Measurements from ENCODE around the gene AHCYL2.
"Not testable (repeated sequence)": the region's sequence is repeated elsewhere in the genome, so short reads cannot be mapped to it uniquely, and the experiment has no call there.

Gene AHCYL2

DNA sequence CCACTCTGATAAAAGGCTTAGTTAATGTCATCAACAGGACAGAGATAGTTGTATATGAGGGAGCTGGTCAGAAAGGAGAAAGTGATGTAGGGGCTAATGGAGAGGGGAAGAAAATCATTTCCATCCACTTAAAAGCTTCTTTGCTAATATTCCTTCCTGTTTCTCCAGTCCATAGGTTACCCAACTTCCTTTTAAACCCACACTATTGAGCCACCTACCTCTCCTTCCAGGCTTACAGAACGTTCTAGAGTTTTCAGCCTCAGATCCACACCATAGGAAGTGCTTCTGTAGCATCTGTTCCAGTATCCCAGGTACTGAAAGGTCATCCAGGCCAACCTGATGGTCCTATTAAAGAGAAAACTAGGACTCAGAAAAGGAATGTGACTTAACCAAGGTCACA, 237.6 kb downstream of the AHCYL2 start:
- DNase-seq: no peak

DNA sequence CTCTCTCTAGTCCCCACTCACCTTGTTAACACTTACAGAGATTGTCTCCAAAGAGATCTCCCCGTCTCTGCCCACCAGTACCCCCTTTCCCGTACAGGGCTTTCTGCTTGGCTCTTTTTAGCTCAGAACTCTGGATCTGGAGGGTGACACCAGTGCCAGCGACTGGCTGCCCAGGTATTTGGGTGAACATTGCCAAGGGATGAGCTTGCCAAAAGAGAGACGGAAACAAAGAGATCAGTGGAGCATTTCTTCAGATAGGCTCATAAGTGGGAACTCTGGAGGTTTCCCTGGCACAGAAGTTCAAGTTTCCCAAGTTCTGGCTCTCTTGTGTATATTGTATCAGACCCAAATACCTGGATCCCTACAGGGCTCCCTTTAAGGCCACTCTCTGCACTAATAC, 239.4 kb downstream of the AHCYL2 start:
- DNase-seq: no peak

DNA sequence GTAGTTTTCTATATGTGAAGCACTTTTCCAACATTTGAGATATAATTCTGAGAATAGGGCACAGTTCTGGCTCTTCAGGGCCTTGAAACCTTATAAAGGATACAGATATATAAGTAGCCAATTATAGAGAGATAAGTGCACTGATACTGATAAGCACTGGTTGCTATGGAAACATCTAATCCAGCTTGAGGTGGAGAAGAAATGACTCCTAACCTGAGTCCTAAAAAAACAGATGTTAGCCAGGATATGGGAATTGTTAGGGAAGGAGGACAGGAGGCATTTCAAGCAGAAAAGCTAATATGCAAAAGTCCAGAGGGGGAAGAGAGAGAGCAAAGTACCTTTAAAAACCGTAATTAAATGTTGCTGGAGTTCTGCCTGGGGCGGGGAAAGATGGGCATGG, 240.2 kb downstream of the AHCYL2 start:
- DNase-seq: no peak

DNA sequence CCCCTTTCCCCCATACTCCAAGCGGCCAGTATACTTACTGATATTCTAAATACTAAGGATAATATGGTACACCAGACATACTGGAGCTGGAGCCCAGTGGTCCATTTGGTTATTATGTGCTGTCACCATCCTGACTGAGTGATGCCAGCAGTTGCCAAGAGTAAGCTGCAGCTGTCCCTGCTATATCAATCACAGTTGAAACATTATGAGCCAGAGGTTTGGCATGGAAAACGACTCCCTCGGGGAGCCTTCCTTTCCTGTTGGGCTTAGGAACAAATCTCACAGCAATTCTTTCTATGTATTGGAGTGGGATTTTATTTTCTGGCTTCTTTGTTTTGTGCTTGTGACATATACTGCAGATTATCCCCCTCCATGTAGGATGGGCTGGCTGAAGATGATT, 242.0 kb downstream of the AHCYL2 start:
- no peak for DNase-seq

DNA sequence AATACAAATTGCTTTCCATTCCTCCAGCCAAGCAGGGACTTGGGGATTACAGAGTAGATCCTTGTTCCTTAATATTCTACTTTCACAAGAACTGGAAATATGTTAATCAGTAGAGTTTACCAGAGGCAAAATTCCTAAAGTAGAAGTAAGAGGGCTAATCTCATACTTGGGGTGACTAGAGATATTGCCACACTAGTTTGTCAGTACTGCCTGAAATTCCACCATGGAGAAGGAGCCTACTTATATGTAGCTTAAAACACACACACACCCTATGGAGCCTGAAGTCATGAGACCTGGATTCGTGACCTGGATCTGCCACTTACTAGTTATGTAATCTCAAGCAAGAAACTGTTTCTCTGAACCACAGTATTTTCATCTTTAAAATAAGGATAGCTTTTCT, 243.3 kb downstream of the AHCYL2 start:
- DNase-seq: no peak

DNA sequence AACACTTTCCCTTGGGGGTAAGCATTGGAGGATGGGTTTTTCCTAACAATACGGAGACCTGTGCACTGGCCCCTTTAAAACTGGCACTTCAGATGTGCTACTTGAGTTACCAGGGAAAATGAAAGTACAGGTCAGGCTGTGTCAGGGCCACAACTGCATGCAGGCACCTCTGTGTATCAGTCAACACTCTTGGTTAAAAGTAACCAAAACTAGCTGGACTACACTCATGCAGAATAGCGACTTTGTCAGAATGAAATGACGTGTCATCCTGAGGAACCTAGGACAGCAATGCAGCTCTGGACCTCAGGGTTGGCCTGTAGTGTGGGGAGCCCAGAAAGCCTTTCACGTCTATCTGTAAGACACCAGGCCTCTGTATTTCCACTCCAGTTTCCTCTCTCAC, 243.7 kb downstream of the AHCYL2 start:
- no peak for DNase-seq

GRCh38 chr7:129469930-129470329, 245.1 kb downstream of the AHCYL2 start:
- DNase-seq: no peak

DNA sequence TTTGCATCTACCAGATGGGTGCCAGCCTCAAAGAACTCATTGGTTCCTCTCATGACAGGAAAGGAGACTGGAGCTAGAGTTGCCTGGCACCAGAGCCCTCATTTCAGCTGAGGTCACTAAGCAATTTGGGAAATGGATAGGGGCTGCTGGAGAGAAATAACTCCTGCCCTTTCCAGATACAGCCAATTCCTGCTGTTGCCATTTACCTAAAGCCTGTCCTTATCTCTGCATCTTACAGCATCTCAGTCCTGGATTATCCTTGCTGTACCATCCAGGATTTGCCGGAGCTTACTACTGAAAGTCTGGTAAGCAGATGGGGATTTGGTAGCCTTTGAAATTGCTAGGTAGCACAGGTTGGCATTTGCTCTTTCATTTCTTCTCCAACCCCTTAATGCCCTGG, 245.6 kb downstream of the AHCYL2 start:
- no peak for DNase-seq

DNA sequence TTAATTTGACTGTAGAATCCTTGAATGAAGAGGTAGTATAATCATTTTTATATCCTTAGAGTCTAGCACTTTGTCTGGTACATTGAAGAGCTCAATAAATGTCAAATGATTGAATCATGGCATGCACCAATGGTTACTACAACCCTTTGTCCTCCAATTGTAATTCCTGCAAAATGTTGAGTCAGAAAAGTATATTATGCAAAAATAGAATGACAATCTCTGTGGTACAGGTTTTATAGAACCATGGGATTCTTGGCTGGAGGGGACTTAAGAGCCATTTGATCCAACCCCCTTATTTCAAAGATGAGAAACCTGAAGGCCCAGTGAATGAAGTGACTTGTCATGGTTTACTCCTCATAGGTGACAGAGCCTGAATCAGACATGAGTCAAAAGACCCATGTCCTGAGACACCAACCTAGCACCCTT, 246.6 kb downstream of the AHCYL2 start:
- no peak for DNase-seq

DNA sequence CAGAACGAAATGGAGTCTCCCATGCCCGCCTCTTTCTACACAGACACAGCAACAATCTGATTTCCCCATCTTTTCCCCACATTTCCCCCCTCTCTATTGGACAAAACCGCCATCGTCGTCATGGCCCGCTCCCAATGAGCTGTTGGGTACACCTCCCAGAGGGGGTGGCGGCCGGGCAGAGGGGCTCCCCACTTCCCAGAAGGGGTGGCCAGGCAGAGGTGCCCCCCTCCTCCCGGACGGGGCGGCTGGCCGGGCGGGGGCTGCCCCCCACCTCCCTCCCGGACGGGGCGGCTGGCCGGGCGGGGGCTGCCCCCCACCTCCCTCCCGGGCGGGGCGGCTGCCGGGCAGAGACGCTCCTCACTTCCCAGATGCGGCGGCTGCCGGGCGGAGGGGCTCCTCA, 251.1 kb downstream of the AHCYL2 start:
- DNase-seq: not testable (repeated sequence)

GRCh38 chr7:129476398-129476797, 251.6 kb downstream of the AHCYL2 start:
- not testable (repeated sequence) for DNase-seq
